ENCODE data around the gene P4HB.

DNA sequence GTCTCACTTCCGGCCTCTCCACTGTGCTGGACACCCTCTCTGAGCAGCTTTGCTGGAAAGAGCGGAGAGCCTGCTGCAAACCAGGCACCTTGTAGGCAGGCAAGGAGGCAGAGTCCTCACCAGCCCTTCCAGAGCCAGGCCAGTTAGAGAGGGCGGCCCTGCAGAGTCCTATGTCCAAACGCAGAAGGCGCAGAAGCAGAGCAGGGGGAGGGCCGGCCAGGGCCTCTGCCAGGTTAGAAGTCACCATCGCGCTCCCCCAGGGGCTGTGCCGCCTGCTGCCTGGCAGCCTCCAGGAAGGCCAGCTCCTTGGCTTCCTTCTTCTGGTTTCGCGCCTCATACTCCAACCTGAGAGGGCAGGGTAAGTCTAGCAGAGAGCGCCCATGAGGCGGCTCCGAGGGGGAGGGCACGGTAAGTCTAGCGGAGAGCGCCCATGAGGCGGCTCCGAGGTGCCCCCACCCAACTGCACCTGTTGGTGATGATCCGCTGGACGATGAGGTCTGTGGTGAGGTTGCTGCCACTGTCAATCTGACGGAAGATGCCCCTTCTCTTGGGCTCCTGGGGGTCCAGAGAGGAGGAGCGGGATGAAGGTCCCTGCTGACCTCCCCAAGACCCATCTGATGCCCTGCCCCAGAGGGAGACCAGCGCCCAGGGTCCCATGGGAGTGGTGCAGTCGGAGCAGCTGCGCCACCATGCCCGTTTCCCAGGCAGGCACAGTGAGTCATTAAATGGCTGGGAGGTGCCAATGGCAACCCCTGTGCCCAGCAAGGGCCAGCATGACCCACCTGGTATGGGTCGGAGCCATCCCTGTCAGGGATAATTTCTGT is 44.5 kb upstream of the P4HB start:
- TF ChIP-seq, protein P1, sequence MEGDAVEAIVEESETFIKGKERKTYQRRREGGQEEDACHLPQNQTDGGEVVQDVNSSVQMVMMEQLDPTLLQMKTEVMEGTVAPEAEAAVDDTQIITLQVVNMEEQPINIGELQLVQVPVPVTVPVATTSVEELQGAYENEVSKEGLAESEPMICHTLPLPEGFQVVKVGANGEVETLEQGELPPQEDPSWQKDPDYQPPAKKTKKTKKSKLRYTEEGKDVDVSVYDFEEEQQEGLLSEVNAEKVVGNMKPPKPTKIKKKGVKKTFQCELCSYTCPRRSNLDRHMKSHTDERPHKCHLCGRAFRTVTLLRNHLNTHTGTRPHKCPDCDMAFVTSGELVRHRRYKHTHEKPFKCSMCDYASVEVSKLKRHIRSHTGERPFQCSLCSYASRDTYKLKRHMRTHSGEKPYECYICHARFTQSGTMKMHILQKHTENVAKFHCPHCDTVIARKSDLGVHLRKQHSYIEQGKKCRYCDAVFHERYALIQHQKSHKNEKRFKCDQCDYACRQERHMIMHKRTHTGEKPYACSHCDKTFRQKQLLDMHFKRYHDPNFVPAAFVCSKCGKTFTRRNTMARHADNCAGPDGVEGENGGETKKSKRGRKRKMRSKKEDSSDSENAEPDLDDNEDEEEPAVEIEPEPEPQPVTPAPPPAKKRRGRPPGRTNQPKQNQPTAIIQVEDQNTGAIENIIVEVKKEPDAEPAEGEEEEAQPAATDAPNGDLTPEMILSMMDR (IDR thresholded peaks at IDR 0.05) = no peak
- TF ChIP-seq POLR2A (IDR thresholded peaks at IDR 0.05) = no peak
